Middle frontal gyrus (tissue), 1 donor: Measurements from ENCODE around the gene PRC1.

Experiments
- DNase-seq: peaks from one replicate; pipeline ENCODE4 v3.0.0-alpha.2; 2015; ENCODE audit warnings: low spot score; ENCODE audit errors: extremely low spot score

Gene PRC1

DNA sequence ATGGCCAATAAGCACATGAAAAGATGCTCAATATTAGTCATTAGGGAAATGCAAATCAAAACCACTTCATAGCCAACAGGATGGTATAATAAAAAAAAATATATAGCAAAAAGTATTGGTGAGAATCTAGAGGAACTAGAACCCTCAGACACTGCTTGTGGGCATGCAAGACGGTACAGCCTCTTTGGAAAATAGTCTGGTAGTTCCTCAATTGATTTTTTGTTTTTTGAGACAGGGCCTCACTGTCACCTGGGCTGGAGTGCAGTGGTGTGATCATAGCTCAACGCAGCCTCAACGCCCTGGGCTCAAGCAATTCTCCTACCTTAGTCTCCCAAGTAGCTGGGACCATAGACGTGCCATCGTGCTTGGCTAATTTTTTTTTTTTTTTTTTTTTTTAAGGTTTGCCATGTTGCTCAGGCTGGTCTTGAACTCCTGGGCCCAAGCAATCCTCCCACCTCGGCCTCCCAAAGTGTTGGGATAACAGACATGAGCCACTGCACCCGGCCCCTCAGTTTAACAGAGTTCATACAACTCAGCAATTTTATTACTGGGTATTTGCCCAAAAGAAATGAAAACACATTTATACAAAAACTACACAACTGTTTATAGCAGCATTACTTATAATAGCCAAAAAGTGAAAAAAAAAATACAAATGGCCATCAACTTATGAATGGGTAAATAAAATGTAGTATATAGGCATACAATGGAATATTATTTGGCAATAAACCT, 5.1 kb downstream of the PRC1 start:
- DNase-seq, result no peak

DNA sequence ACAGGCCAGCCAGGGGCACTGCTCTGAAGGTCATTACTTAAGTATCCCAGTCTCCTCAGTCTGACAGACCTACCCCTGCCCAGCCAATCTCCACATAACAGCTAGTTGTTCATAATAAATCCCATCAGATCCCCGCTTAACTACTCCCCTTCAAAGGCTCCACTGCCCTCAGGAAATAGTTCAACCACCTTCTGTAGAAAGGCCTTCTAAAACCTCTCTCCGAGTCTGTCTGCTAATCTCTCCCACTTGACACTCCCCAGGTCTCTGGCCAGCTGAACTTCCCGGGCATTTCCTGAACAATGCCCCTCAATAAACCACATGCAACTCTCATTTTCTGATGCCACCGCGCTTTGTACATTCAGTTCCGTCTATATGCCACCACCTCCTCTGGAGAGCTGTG, 6.0 kb downstream of the PRC1 start:
- no peak for DNase-seq

DNA sequence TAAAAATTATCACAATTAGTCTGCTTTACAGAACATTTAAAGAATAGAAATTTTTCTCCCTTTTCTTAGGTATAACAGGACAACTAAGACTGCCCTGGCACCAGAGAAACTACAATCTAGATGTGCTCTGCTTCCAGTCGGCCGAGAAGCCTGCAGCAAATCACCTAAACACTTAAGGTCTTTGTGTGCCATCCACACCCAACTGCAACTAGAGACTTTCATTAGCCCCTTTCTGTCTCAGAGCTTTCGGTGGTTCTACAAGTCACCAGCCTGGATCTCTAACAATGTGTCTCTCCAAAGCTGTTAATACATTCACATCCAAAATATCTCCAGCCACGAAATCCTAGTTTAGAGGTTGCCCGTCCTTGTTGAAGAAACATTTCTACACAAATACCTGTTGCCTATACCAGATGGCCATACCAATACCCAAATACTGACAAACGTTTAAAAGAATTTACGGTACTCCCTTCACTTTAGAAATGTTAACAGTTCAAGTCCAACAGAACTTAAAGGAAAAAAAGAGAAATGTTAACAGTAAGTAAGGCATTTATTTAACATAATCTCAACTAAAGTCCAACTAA, 6.7 kb downstream of the PRC1 start:
- DNase-seq, result no peak

DNA sequence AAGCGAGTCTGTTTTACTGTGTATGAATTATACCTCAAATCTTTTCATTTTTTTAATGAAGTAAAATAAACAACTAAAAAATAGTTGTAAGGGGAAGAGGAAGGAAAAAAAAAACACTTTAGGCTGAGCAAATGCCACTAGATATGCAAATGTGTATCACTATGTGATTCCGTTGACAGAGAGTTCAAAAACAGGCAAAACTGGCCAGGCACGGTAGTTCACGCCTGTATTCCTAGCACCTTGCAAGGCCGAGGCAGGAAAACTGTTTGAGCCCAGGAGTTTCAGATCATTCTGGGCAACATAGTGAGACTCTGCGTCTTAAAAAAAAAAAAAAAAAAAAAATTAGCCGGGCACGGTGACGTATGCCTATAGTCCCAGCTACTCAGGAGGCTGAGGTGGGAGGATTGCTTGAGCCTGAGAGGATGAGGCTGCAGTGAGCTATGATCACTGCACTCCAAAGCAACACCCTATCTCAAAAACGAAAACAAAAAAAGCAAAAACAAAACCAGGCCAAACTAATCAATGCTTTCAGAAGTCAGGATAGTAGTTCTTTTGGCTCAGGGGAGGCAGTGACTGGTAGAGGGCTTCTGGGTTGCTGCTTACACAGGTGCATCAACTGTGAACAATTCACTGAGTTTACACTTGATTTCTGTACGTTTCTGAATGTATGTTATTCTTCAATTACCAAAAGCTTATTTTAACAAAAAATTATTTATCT, 7.4 kb downstream of the PRC1 start:
- no peak for DNase-seq

DNA sequence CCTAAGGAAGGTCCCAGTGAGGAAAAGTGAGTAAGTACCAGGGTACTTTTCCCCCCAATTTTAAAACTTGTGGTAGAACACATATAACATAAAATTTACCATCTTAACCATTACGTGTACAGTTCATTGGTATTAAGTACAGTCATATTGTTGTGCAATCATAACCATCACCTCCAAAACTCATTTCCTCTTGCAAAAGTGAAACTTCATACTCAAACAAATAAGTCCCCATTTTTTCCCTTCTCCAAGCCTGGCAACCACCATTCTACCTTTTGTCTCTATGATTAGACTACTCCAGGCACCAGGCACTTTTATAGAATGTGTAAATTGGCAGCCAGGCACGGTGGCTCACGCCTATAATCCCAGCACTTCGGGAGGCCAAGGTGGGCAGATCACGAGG, 12.2 kb downstream of the PRC1 start:
- DNase-seq, result no peak

DNA sequence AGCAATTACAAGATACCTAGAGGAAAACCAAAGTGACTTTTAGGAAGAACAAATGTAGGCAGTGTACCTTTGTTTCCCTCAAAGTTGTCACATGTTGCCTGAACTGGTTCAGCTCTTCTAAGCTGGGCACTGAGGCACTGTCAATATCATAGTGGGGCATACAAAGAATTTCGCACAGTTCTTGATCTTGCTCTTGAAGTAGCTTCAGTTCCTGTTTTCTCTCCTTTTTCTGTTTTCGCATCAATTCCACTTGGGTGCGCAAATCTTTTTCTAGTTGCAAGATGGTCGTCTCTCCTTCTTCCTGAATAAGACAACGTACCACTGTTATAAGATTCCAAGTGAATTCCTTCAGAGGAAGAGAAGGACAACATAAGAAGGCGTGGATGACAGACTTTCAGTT, 12.7 kb downstream of the PRC1 start:
- DNase-seq, result no peak

DNA sequence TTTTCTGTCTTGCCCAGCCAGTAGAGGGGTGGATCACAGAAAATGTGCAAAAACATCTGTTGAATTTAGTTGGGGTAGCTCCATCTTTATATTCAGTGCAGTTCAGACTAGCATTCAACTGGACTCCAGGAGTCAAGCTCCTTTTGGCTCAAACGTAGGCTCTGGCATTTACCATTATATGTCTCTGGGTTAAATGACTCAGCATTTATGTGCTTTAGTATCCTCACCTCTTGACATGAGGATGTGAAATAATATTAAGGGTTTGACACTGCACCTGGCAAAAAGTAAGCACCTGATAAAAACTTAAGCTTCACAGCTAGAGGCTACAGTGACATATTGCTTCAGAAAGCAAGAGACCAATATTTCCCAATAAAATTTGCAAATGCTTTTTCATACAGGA, 14.8 kb downstream of the PRC1 start:
- DNase-seq, result no peak

DNA sequence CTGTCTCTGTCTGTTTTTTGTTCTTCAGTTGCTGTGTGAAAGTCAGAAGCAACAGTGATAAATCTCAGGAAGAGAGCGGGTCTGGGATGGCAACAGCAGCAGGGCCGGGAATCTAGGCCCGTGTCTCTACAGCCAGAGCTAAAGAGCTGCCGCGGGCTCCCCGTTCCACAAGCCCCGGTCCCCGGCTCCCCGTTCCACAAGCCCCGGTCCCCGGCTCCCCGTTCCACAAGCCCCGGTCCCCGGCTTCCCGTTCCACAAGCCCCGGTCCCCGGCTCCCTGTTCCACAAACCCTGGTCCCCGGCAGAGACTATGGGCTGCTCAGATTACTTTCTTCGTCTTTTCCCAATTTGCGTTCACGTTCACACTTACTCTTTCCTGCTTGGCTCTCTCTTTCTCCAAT, 20.1 kb downstream of the PRC1 start:
- DNase-seq, result no peak

DNA sequence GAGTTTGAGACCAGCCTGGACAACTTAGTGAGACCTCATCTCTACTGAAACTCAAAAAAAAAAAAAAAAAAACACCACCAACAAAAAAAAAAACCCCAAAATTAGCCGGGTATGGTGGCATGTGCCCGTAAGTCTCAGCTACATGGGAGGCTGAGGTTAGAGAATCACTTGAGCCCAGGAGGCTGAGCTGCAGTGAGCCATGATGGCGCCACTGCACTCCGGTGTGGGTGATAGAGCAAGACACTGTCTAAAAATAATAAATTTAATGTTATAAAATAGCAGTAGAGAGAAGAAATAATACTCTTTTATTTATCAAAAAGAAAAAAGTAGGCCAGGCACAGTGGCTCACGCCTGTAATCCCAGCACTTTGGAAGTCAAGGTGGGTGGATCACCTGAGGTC, 22.2 kb downstream of the PRC1 start:
- DNase-seq, result no peak

DNA sequence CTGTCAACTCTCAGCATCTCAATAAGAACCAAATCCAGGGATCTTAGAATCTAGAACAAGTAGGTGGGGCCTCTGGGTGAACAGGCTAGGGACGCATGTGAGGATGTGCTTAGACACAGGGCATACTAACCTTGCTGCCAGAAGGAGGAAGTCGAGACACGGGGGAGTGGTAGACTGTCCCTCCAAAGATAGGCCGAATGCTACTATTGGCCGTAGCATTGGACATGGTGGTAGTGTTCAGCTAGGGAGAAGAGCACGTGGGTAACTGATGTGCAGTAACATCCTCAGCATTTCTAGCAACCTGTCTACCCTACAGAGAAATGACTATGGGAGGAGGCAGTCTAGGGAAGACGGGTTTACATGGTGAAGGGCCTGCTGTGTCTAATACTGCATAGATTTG, 24.1 kb downstream of the PRC1 start:
- DNase-seq, result no peak

DNA sequence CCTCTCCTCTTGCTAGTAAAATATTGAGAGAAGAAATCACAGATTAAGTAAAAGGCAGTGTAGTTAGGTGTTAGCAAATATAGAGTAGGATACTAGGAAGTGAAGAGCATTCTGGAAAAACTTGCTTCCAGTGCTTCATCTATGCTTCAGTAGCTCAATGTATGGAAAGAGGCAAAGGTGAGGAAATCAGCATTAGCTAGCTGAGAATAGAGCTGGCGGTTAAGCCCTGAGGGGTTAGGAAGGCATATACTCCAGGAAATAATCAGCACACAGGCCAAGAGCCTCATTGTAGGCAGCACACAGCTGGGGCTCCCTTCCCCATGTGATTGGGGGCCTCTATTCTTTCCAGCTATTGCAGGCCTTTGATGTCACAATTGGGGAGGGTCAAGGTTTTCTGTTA, 25.9 kb downstream of the PRC1 start:
- no peak for DNase-seq

DNA sequence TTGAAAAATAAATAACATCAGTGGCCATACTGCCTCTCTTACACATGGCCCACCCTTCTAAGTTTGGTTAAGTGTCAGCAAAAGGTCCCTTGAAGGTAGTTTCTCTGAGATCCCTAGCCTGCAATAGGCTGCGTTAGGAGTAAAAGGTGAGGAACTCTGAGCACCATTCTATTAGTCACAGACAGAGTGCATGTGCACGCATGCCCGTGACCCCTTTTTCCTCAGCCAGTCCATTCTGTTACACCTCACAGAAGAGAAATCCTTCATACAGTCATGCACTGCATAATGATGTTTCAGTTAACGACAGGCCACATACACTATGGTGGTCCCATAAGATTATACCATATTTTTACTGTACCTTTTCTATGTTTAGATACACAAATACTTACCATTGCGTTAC, 27.1 kb downstream of the PRC1 start:
- no peak for DNase-seq

DNA sequence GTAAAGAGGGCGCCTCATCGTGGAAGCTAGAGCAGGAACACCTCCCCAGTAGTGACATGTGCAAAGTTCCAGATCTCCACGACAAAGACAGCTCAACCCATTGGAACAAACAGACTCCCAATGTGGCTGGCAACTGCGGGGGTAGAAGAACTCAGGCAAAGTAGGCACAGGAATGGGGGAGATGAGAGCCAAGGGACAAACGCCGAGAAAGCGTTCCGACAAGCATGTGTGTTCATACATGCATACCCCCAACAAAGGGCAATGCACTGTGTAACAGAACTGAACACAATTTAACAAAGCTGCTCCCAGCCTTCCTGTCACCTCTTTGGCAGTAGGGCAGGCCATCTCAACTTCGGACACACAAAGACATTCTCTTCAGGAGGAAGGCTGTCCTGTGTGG, 28.1 kb downstream of the PRC1 start:
- no peak for DNase-seq

DNA sequence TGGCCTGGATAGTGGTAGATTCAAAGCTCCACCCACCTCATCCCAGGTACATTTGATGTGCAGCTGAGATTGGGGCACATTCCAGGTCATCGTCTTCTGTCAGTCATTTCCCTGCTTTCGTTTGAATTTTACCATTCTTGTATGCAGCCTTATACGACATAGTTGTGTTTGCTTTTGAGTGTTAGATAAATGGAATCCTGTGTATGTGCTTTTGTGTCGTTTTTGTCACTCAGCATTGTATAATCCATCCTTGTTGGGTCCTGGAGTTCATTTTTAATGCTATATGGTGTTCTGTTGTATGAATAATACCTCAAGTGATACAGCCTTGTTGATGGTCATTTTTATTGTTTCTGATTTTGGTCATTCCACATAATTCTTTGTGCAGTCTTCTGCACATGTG, 32.3 kb downstream of the PRC1 start:
- no peak for DNase-seq

DNA sequence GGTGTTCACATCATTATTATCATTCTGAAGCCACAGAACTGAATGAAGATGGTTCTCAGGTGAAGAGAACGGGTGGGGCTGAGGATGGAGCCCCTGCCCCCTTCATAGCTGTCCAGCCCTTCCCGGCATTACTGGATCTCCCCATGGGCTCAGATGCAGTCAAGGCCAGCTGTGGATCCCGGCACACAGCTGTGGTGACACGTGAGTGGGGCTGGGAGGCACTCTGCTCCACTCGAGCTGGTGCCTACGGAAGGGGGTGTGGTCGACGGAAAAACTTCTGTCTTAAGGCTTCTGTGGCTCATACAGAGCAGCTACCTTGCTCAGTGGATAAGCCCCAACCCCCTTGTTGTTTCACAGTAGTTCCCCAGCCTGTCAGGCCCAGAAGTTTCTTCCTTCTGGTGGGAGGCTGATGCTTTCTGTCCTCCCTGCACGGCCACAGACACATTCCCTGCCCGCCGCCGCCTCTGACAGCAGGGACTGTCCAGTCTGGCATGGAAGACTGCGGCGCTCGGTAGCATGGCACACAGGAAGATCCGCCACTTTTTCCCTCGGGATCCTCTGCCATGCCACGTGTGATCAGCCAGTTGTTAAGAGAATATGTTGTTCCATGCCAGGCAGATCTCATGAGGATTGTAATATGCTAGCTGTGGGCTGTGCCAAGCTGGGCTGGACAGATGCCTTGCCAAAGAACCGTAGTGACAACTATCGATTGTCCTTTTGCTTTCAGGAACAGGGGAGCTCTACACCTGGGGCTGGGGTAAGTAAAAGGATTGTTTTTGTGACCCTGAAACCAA, 33.8 kb downstream of the PRC1 start:
- no peak for DNase-seq

DNA sequence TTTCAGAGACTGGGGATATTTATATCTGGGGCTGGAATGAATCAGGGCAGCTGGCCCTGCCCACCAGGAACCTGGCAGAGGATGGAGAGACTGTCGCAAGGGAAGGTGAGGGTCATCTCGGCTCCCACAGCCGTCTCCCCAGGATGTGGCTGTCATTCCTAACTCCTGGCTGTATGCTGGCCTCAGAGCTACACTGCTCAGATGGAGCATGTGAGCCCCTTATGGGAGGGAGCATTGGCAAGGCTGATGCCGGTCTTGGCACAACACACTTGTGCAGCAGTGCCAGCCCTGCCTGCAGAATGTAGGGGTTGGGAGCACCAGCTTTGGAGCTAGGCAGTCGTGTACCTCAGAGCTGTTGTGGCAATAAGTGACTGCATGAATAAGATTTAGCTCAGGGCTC, 34.4 kb downstream of the PRC1 start:
- peak; percentile 72 for DNase-seq

DNA sequence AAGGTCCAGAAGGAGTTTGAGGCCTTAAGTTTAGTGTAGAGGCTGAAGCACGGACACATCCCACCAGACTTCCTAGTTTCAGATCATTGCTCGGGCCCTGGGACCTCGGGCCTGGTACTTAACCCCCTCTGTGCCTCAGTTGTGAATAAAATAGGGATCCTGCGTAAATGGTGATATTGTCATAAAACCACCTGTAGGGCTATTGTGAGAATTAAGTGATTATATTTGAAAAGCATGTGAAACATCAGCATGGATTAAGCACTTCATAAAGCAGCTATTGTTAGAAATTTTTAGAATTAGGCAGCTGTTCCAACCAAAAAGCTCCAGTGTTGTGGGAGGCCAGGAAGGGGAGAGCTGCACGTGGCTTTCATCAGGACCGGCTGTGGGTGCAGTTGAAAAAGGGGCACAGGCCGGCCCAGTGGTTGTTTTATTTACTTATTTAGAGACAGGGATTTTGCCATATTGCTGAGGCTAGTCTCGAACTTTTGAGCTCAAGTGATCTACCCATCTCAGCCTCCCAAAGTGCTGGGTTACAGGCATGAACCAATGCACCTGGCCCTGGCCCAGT, 35.2 kb downstream of the PRC1 start:
- no peak for DNase-seq

DNA sequence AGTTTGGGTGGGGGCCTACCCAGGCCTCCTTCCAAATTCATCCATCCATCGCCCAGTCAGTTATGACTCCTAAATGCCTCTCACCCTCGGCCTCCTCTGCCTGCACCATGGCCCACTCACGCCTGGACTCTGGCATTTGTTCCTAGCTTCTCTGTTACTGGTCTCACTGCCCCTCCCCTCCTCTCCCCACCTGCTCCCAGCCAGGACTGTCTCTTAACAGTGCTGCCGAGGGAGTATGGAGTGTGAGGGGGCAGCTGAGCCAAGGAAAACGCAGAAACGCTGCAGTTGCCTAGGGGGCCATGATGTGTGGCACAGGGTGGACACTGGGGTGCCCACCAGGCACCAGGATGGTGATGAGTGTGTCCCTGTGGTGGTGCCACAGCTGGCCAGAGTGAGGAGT, 36.5 kb downstream of the PRC1 start:
- DNase-seq, result no peak

DNA sequence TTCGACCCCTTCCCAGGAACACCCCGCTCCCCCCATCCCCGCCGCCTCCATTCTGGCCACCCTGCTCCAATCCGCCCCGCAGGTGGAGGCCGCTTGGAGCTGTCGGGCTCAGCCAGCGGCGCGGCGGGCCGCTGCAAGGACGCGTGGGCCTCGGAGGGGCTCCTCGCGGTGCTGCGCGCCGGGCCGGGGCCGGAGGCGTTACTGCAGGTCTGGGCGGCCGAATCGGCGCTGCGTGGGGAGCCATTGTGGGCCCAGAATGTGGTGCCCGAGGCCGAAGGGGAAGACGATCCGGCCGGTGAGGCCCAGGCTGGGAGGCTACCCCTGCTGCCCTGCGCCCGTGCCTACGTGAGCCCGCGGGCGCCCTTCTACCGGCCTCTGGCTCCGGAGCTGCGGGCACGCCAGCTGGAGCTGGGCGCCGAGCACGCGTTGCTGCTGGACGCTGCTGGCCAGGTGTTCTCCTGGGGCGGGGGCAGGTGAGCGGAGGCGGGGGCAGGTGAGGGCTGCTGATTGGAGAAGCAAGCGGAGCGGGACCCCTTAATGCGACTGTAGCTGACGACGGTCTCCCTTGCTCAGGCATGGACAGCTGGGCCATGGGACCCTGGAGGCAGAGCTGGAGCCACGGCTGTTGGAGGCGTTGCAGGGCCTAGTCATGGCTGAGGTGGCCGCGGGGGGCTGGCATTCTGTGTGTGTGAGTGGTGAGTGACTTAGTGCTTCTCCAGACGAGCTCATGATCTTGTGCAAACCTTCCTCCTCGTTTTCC, 37.1 kb downstream of the PRC1 start:
- no peak for DNase-seq

DNA sequence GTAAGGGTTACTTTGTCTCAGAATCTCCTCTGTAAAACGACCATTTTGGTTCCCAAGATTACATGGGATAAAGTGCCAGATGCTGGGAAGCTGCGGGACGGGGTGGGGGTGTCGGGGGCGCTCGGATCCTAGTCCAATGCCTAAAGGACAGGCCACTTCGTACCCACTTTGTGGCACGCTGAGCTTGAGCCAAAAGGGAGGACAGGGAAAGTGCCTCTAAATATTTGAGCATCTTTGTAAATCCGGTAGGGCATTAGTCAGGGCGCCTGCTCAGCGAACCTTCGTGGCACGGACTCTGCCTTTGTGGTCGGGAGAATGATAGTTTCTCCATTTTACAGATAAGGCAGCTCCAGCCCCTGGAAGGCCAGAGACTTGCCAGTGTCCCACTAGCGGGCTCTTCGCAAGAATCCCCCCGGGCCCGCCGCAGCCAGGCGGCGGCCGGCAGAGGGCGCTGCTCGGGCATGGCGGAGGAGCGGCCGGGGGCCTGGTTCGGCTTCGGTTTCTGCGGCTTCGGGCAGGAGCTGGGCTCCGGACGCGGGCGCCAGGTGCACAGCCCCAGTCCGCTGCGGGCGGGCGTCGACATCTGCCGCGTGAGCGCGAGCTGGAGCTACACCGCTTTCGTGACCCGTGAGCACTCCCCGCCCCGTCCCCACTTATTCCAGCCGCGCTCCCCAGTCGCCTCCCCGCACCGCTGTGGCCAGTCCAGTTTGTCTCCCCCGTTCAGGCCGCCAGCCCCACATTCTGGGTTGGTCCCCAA, 37.9 kb downstream of the PRC1 start:
- DNase-seq, result peak; percentile 44
